Calu3 (cell line): ENCODE data around the gene TSG101. TPM values are rescaled to one million over a fixed set of nuclear protein-coding genes. Genes with fewer than 3 reads are reported as not detected.
A peak's percentile ranks its signal among the peaks of the same experiment; 100 is the strongest.

Source experiments
- BruUV-seq: library from RNA; stranded (reverse); fragments of 400-500 nt; replicated peaks from 2 replicates; lab custom pipeline; 2021; lab: Mats Ljungman, UMichigan
- CTCF ChIA-PET: fragments of 300-600 bp; sonication (Branson Sonifier 250); formaldehyde crosslinking; loops from one replicate; lab custom pipeline; 2022; ENCODE audit warnings: antibody characterized with exemption; lab: Charles Lee
- DNase-seq: peaks from one replicate; pipeline ENCODE4 v3.0.0; 2022
- H3K27ac Mint-ChIP-seq: one replicate; pipeline ENCODE4 v1.8.0; 2022; ENCODE audit warnings: mixed read lengths; ENCODE audit not compliant: unreplicated experiment
- H3K27me3 Mint-ChIP-seq: one replicate; pipeline ENCODE4 v1.8.0; 2022; ENCODE audit warnings: mixed read lengths; ENCODE audit not compliant: unreplicated experiment
- H3K36me3 Mint-ChIP-seq: one replicate; pipeline ENCODE4 v1.8.0; 2022; ENCODE audit warnings: mild to moderate bottlenecking, moderate library complexity, mixed read lengths; ENCODE audit not compliant: insufficient read depth, unreplicated experiment
- H3K4me1 Mint-ChIP-seq: one replicate; pipeline ENCODE4 v1.8.0; 2022; ENCODE audit warnings: mild to moderate bottlenecking, low read depth, mixed read lengths; ENCODE audit not compliant: unreplicated experiment
- H3K4me3 Mint-ChIP-seq: one replicate; pipeline ENCODE4 v1.8.0; 2022; ENCODE audit warnings: mild to moderate bottlenecking, low read depth, moderate library complexity, mixed read lengths; ENCODE audit not compliant: unreplicated experiment
- H3K9me3 Mint-ChIP-seq: one replicate; pipeline ENCODE4 v1.8.0; 2022; ENCODE audit warnings: low read depth, mixed read lengths; ENCODE audit not compliant: unreplicated experiment
- intact Hi-C: fragments of 100-400 bp; cut with micrococcal nuclease; formaldehyde crosslinking; loops from one replicate; pipeline ENCODE4 v1.10.0; 2022; ENCODE audit not compliant: unreplicated experiment
- total RNA-seq: library from RNA; stranded (reverse); gene quantifications from 2 replicates; pipeline ENCODE4 v1.2.3, GENCODE V29; 2022
- TF ChIP-seq, protein P1 (sequence below): fragments of 200-600 bp; IDR thresholded peaks from one replicate; pipeline ENCODE4 v1.8.0; 2022; ENCODE audit warnings: antibody characterized with exemption; ENCODE audit not compliant: unreplicated experiment

The TSG101 gene
- total RNA-seq, 1 experiment from 2014 or later: 61.8 TPM

DNA sequence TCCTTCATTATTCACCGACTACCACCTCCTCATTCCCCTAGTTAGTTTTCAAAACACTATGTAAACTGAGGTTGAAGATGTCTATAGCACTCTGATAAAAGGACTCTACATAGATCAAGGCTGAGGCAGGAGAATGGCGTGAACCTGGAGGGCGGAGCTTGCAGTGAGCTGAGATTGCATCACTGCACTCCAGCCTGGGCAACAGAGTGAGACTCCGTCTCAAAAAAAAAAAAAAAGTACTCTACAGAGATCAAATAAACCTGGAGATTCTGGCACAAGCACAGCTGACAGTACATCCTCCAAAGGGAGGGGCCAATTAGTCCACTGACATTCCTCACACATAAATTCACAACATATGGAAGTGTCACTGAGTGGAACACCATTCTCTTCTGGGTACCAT lies 31.0 kb downstream of the TSG101 start:
- CTCF ChIA-PET: interaction anchor here (0.7 kb wide), 1 partner anchor 383 kb away, joined by 3 read pairs; no protein-coding TSS in a partner anchor
- TF ChIP-seq, protein P1, sequence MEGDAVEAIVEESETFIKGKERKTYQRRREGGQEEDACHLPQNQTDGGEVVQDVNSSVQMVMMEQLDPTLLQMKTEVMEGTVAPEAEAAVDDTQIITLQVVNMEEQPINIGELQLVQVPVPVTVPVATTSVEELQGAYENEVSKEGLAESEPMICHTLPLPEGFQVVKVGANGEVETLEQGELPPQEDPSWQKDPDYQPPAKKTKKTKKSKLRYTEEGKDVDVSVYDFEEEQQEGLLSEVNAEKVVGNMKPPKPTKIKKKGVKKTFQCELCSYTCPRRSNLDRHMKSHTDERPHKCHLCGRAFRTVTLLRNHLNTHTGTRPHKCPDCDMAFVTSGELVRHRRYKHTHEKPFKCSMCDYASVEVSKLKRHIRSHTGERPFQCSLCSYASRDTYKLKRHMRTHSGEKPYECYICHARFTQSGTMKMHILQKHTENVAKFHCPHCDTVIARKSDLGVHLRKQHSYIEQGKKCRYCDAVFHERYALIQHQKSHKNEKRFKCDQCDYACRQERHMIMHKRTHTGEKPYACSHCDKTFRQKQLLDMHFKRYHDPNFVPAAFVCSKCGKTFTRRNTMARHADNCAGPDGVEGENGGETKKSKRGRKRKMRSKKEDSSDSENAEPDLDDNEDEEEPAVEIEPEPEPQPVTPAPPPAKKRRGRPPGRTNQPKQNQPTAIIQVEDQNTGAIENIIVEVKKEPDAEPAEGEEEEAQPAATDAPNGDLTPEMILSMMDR: no peak
- intact Hi-C loops: loop anchor here (10.0 kb wide), 1 partner anchor 181 kb away; no protein-coding TSS in a partner anchor
- DNase-seq: no peak
- no peak overlapping the region for H3K27ac Mint-ChIP-seq
- no peaks in the 10 kb centered on the region for H3K9me3 Mint-ChIP-seq
- no peaks in the 10 kb centered on the region for H3K27me3 Mint-ChIP-seq
- peaks cover 25% of the 10 kb centered on the region for H3K4me1 Mint-ChIP-seq
- BruUV-seq: no TSS peak
- H3K4me3 Mint-ChIP-seq: no peak overlapping the region
- H3K36me3 Mint-ChIP-seq: peaks cover 21% of the 10 kb centered on the region

DNA sequence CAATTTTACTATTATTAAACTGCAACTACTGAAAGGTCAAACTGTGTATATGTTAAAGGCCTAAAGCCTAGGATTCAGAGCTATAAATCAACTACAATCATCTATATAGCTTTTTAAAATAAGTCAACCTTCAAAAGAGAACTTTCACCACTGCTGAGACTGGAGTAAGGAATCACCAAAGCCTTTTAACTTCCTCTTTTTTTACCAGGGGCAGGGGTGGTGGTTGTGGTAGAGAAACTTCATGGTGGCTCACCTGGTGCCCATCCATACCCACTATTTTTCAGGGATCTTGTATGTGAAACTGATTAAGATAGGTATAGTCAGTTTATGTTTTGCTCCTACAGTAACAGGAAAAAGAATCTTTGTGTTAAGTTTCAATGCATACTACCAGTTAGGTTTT lies 31.5 kb downstream of the TSG101 start:
- H3K9me3 Mint-ChIP-seq: no peaks in the 10 kb centered on the region
- H3K4me1 Mint-ChIP-seq: peaks cover 29% of the 10 kb centered on the region
- no TSS peak for BruUV-seq
- peaks cover 22% of the 10 kb centered on the region for H3K36me3 Mint-ChIP-seq
- CTCF ChIA-PET: interaction anchor here (0.5 to 1.1 kb wide), 2 partner anchors 249 to 1718 kb away, joined by 3 to 5 read pairs; no protein-coding TSS in a partner anchor
- intact Hi-C loops: loop anchor here (10.0 kb wide), 1 partner anchor 180 kb away; no protein-coding TSS in a partner anchor
- no peak overlapping the region for H3K4me3 Mint-ChIP-seq
- no peak overlapping the region for H3K27ac Mint-ChIP-seq
- no peak for DNase-seq
- TF ChIP-seq, protein P1: no peak
- no peaks in the 10 kb centered on the region for H3K27me3 Mint-ChIP-seq

DNA sequence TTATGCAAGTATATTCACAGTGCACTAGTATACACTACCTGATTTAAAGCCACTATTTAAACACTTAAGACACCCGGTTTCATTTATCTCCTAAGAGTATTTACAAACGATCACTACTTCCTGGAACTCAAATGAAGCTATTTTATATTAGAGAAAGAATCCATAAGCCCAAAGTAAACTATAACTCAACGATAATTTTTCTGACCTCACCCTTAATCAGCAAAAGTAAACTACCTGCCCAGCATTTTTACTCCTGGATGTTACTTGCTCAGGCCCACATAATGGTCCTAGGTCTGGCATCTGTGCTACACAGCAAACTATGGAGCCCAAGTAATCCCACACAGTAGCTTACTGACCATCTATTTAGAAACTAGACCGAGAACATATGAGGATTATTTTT lies 33.4 kb downstream of the TSG101 start:
- Mint-ChIP-seq H3K36me3 (peaks cover 17% of the 10 kb centered on the region), H3K27ac (peak overlapping the region; percentile 19), H3K4me1 (peaks cover 43% of the 10 kb centered on the region), H3K4me3 (peak overlapping the region; percentile 33), H3K27me3 (no peaks in the 10 kb centered on the region), H3K9me3 (no peaks in the 10 kb centered on the region)
- intact Hi-C loops: loop anchor here (2.0 to 10.0 kb wide), 4 partner anchors 33 to 251 kb away; partner anchors contain the start of gene TSG101
- BruUV-seq: no TSS peak
- TF ChIP-seq, protein P1: no peak
- CTCF ChIA-PET: no interaction called here
- no peak for DNase-seq

DNA sequence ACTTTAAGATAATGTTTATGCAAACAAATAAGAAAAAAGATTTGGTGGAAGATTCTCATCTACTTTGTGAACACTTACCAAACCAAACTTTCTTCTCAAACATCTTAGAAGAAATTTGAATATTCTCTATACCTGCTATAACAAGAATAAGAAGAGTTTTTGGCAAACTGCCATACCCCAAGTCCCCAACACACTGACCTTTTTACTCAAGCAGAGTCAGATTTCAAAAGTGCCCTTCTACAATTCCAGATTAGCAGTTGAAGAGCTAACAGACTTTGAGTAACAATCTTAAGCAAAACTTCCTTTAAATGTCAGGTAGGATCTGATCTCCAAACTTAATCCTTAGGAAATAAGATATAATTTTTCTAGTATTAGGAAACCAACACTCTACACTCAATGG lies 33.9 kb downstream of the TSG101 start:
- no peaks in the 10 kb centered on the region for H3K27me3 Mint-ChIP-seq
- peak overlapping the region; percentile 33 for H3K4me3 Mint-ChIP-seq
- no peaks in the 10 kb centered on the region for H3K9me3 Mint-ChIP-seq
- H3K36me3 Mint-ChIP-seq: peaks cover 14% of the 10 kb centered on the region
- CTCF ChIA-PET: no interaction called here
- peak overlapping the region; percentile 19 for H3K27ac Mint-ChIP-seq
- TF ChIP-seq, protein P1: no peak
- no TSS peak for BruUV-seq
- DNase-seq: no peak
- intact Hi-C loops: loop anchor here (2.0 to 10.0 kb wide), 4 partner anchors 34 to 251 kb away; partner anchors contain the start of gene TSG101
- H3K4me1 Mint-ChIP-seq: peaks cover 45% of the 10 kb centered on the region
